ENCODE measurements around the gene NELFB.
A peak's percentile ranks its signal among the peaks of the same experiment; 100 is the strongest.

NELFB gene

DNA sequence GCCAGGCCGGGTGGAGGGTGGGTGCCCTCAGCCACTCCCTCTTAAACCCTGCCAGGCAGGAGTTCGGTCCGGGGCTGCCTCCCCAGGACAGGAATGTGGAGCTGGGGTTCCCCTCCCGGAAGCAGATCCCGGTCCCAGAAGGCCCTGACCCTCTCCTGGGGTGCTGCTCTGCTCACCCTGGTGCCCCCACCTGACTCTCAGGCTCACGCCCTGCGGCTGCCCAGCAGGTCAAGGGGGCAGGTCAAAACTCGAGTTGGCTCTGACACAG lies 50.6 kb downstream of the NELFB start:
- Histone ChIP-seq H3K27me3 (replicated peaks; ENCODE audit: control insufficient read depth, insufficient read depth, low read length, poor library complexity, severe bottlenecking) (no peaks in the 10 kb centered on the region), H3K9me3 (ENCODE audit: control insufficient read depth, low read length) (no peaks in the 10 kb centered on the region), H3K36me3 (ENCODE audit: control insufficient read depth, insufficient read depth, low read length) (no peaks in the 10 kb centered on the region), H3K4me3 (ENCODE audit: insufficient read depth, low read depth, low read length, poor library complexity, severe bottlenecking) (no peak overlapping the region), H3K27ac (ENCODE audit: insufficient read depth, low read length, poor library complexity, severe bottlenecking) (no peak overlapping the region), H3K4me1 (ENCODE audit: control insufficient read depth, insufficient read depth, low read length, poor library complexity, severe bottlenecking) (peaks cover 32% of the 10 kb centered on the region)
- no peak for DNase-seq

DNA sequence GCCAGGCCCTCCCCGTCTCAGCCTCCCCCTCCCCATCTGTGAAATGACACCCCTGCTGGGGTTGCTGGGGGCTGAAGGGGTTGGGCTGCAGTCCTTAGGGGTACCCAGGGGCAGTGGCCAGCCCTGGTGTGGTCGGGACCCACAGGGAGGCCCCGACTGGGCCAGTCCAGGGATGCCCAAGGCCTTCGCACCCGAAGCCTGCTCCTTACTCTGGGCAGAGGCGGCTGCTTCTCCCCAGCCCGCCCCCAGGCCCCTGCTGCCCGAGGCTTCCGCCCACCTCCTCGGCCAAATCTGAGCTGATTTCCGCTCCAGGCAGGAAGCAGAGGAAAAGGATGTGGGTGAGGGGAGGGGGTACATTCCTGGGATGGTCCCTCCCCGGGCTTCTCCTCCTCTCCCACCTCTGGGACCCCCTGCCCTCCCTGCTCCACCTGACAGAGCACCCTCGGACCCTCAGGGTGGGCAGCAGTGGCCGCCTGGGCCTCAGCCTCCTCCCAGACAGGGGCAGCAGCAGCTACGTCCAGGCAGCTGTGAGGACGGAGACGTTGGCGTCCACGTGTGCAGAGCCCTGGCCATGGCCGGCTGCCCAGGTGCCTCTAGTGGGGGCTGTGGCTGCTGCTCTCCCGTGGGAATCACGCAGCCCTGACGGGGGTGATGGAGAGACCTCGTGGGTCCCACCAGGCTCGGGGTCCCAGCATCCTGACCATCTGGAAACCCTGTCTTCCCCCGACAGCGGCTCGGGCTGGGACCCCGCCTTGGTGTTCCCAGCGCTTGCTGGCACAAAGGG lies 51.1 kb downstream of the NELFB start:
- H3K4me1 ChIP-seq (ENCODE audit: control insufficient read depth, insufficient read depth, low read length, poor library complexity, severe bottlenecking) = peaks cover 29% of the 10 kb centered on the region
- no peak overlapping the region for H3K4me3 ChIP-seq (ENCODE audit: insufficient read depth, low read depth, low read length, poor library complexity, severe bottlenecking)

DNA sequence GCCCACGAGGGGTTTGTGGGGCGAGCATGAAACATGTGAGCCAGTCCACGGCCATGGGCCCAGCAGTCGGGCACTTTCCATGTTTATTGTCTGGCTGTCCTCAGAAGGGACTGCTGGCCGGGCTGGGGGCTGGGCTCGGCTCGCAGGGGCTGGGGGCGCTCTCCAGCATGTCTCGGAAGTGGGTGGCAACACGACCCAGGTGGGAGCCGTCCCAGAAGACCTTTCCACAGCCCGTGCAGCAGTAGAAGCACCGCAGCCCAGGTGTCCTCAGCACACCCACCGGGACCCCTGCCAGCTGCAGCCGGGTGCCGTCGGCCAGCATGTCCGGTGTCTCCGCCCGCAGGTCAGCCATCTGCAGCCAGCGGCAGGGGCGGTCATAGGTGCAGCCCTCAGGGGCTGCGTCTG lies 51.7 kb downstream of the NELFB start:
- Histone ChIP-seq H3K4me3 (ENCODE audit: insufficient read depth, low read depth, low read length, poor library complexity, severe bottlenecking) (no peak overlapping the region), H3K4me1 (ENCODE audit: control insufficient read depth, insufficient read depth, low read length, poor library complexity, severe bottlenecking) (peaks cover 24% of the 10 kb centered on the region), H3K27ac (ENCODE audit: insufficient read depth, low read length, poor library complexity, severe bottlenecking) (no peak overlapping the region), H3K9me3 (ENCODE audit: control insufficient read depth, low read length) (no peaks in the 10 kb centered on the region), H3K27me3 (replicated peaks; ENCODE audit: control insufficient read depth, insufficient read depth, low read length, poor library complexity, severe bottlenecking) (no peaks in the 10 kb centered on the region), H3K36me3 (ENCODE audit: control insufficient read depth, insufficient read depth, low read length) (no peaks in the 10 kb centered on the region)
- no peak for DNase-seq

More for the DNA sequence above, 51.1 kb downstream of the NELFB start:
- Histone ChIP-seq H3K27me3 (replicated peaks; ENCODE audit: control insufficient read depth, insufficient read depth, low read length, poor library complexity, severe bottlenecking) (no peaks in the 10 kb centered on the region), H3K9me3 (ENCODE audit: control insufficient read depth, low read length) (no peaks in the 10 kb centered on the region), H3K27ac (ENCODE audit: insufficient read depth, low read length, poor library complexity, severe bottlenecking) (no peak overlapping the region), H3K36me3 (ENCODE audit: control insufficient read depth, insufficient read depth, low read length) (no peaks in the 10 kb centered on the region)
- no peak for DNase-seq

DNA sequence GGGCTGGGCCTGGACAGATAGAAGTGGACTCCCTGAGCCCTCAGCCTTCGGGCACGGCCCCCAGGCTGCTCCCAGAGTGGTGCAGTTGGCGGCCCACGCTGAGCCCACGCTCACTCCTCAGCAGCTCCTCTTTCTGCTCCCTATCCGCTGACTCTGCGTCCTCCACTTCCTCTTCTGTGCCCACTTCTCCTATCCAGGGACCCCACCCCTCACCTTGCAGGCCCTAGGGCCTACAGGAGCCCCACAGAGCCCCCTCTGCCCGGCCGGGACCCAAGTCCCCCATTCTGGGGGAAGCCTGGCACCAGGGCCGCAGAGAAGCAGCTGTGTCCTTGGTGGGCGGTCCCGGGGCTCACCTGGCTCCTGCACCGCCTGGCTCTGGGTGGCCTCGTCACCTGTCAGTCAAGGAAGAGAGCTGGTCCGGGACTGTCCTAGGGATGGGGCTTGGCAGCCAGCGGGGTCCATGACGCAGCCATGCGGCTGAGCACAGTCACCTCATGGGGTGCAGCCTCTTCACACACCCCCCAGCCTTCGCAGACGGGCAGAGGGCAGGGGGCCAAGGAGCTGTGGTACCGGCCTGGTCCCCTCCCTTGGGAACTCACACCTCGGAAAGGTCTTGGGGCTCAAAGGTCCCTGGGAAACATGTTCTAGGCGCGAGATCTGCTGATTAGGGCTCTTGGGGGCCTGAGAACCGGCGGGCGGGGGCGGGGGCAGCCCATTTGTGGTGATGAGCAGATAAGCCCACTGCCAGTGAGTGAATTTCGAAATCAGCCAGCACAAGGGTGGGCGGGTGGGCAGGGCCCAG lies 52.3 kb downstream of the NELFB start:
- Histone ChIP-seq H3K4me3 (ENCODE audit: insufficient read depth, low read depth, low read length, poor library complexity, severe bottlenecking) (no peak overlapping the region), H3K36me3 (ENCODE audit: control insufficient read depth, insufficient read depth, low read length) (no peaks in the 10 kb centered on the region), H3K27me3 (replicated peaks; ENCODE audit: control insufficient read depth, insufficient read depth, low read length, poor library complexity, severe bottlenecking) (no peaks in the 10 kb centered on the region), H3K27ac (ENCODE audit: insufficient read depth, low read length, poor library complexity, severe bottlenecking) (no peak overlapping the region), H3K9me3 (ENCODE audit: control insufficient read depth, low read length) (no peaks in the 10 kb centered on the region), H3K4me1 (ENCODE audit: control insufficient read depth, insufficient read depth, low read length, poor library complexity, severe bottlenecking) (peaks cover 23% of the 10 kb centered on the region)
- DNase-seq = no peak

DNA sequence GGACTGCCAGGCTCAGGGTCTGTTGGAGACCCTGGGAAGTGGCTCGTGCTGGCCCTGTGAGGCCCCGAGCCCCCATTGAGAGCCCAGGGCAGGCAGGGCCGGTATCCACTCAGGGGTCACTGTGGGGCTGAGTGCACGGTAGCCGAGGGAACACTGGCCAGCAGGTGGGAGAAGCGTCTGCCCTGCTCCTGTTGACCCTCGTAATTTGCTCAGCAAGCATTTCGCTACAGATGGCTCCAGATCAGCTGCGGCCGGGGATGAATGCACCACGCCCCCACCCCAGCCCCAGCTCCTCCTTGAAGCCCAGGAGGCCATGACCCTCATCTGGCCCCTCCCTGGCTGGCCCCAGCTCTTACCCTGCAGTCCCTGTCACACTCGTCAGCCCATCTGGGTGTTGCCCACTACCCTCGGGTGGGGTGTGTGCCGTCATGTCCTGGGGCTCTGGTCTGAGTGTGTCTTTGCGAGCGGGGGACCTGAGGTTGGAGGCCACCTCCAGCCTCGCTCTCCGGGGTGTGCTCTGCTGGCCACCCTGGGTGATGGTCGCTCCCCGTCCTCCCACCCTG lies 53.0 kb downstream of the NELFB start:
- Histone ChIP-seq H3K4me1 (ENCODE audit: control insufficient read depth, insufficient read depth, low read length, poor library complexity, severe bottlenecking) (peaks cover 19% of the 10 kb centered on the region), H3K27me3 (replicated peaks; ENCODE audit: control insufficient read depth, insufficient read depth, low read length, poor library complexity, severe bottlenecking) (no peaks in the 10 kb centered on the region), H3K27ac (ENCODE audit: insufficient read depth, low read length, poor library complexity, severe bottlenecking) (no peak overlapping the region), H3K36me3 (ENCODE audit: control insufficient read depth, insufficient read depth, low read length) (no peaks in the 10 kb centered on the region), H3K4me3 (ENCODE audit: insufficient read depth, low read depth, low read length, poor library complexity, severe bottlenecking) (no peak overlapping the region), H3K9me3 (ENCODE audit: control insufficient read depth, low read length) (no peaks in the 10 kb centered on the region)
- DNase-seq = no peak

DNA sequence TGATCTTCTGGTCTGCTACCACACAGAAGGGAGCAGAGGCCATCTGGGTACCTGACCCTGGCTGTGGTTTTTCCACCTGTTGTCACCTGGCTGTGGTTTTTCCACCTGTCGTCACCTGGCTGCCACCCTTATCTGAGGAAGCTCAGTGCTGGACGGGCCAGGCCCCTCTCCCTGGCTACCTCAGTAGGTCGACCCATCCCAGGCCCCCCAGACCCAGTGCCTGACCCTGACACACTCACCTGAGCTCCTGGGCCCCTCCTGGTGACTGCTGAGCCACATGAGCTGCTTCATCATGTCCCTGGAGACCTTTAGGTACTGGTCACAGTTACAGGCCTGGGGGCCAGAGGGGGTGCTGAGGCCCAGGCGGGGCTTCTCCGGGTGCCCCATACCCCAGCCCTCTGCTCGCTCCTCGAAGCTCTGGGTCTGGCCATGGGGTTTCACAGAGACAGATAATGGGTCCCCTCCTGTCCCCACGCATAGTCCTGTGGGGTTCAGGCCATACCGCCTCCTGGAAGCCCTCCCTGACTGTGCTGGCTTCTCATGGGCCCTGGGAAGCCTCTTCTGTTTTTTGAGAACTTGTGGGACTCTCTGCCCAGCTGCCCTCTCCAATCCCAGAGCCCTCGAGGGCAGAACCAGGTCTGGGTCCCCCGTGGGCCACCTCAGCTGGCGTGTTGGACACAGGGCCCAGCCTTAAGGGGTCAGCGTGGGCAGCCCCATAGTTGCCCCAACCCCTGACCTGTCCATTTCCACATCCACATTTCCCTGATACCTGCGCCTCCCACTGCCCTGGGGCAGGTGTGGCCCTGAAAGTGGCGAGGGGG lies 54.5 kb downstream of the NELFB start:
- Histone ChIP-seq H3K4me3 (ENCODE audit: insufficient read depth, low read depth, low read length, poor library complexity, severe bottlenecking) (no peak overlapping the region), H3K9me3 (ENCODE audit: control insufficient read depth, low read length) (no peaks in the 10 kb centered on the region), H3K27me3 (replicated peaks; ENCODE audit: control insufficient read depth, insufficient read depth, low read length, poor library complexity, severe bottlenecking) (no peaks in the 10 kb centered on the region), H3K27ac (ENCODE audit: insufficient read depth, low read length, poor library complexity, severe bottlenecking) (no peak overlapping the region), H3K4me1 (ENCODE audit: control insufficient read depth, insufficient read depth, low read length, poor library complexity, severe bottlenecking) (peaks cover 18% of the 10 kb centered on the region), H3K36me3 (ENCODE audit: control insufficient read depth, insufficient read depth, low read length) (no peaks in the 10 kb centered on the region)
- DNase-seq = no peak

DNA sequence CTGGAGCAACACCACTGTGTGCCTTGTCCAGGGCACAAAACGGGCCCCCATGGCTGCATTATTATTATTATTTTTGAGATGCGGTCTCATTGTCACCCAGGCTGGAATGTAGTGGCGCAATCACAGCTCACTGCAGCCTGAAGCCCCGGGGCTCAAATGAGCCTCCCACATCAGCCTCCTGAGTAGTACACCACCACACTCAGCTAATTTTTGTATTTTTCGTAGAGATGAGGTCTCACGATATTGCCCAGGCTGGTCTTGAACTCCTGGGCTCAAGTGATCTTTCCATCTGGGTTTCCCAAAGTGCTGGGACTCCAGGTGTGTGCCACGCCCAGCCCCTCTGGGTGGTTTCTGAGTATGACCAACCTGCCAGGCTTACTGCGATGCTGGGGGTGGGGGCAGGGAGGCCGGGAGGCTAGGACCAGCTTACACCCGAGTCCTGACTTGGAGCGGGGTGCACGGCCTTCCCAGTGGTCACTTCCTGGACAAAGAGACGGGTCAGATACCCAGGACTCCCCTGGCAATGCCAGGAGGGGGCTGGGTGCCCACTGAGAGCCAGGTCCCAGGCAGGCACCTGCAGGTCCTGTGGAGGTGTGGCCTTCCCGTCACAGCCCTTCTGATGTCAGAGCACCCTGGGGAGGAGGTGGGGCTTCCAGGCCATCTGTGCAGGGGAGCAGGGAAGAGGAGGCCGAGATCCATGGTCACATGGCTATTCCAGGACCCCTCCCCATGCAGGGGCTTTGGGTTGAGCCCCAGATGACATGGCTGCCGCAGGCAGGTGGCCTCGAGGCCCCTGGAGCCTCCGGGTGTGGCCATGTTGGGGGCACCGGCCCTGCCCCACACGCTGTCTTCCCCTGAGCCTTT lies 55.3 kb downstream of the NELFB start:
- Histone ChIP-seq H3K4me1 (ENCODE audit: control insufficient read depth, insufficient read depth, low read length, poor library complexity, severe bottlenecking) (peaks cover 10% of the 10 kb centered on the region), H3K4me3 (ENCODE audit: insufficient read depth, low read depth, low read length, poor library complexity, severe bottlenecking) (no peak overlapping the region), H3K36me3 (ENCODE audit: control insufficient read depth, insufficient read depth, low read length) (no peaks in the 10 kb centered on the region), H3K27me3 (replicated peaks; ENCODE audit: control insufficient read depth, insufficient read depth, low read length, poor library complexity, severe bottlenecking) (peaks cover 2% of the 10 kb centered on the region), H3K9me3 (ENCODE audit: control insufficient read depth, low read length) (no peaks in the 10 kb centered on the region), H3K27ac (ENCODE audit: insufficient read depth, low read length, poor library complexity, severe bottlenecking) (no peak overlapping the region)
- DNase-seq = no peak

DNA sequence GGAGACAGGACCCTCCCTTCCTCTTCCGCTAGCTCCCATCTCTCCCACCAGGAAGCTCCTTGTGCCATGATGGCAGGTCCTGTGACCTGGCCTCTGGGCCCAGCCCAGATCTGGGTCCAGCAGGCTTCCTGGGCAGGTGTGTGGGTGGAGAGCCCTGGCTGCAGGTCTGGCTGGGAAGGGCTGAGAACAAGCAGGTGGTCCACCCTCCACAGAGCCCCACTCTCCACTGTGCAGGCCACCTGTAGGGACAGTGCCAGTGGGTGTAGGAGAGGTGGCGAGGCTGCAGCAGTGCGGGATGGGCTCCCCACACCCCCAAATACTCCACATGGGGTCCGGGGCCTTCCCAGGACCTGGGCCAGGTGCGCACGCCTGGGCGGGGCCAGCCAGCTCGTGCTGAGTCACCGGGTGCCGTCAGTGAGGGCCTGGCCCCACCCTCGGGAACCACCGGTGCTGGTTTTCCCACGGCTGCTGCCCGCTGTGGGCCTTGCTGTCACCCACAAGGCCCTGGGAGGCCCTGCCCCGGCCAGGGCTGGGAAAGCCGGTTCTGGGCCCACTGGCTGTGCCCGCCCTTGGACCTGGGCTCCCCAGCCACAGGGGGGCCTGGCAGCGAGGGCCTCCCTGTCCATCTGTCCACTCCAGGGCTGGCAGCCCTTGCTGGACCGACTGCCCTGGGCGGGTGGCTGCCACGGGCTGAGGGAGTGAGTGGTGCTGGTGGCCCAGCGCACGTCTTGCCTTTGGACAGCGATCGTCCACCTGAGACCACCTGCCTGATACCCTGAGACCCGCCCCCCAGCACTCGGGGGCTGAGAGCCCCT lies 56.3 kb downstream of the NELFB start:
- H3K4me3 ChIP-seq (ENCODE audit: insufficient read depth, low read depth, low read length, poor library complexity, severe bottlenecking) = no peak overlapping the region
- DNase-seq = peak in 1 of 3 donors; percentile 25

More for the DNA sequence above, 56.3 kb downstream of the NELFB start:
- Histone ChIP-seq H3K4me1 (ENCODE audit: control insufficient read depth, insufficient read depth, low read length, poor library complexity, severe bottlenecking) (peaks cover 3% of the 10 kb centered on the region), H3K27ac (ENCODE audit: insufficient read depth, low read length, poor library complexity, severe bottlenecking) (no peak overlapping the region), H3K27me3 (replicated peaks; ENCODE audit: control insufficient read depth, insufficient read depth, low read length, poor library complexity, severe bottlenecking) (peaks cover 6% of the 10 kb centered on the region), H3K9me3 (ENCODE audit: control insufficient read depth, low read length) (no peaks in the 10 kb centered on the region), H3K36me3 (ENCODE audit: control insufficient read depth, insufficient read depth, low read length) (no peaks in the 10 kb centered on the region)

Measured in effector memory CD4-positive, alpha-beta T cell (primary cell).